Measurements from ENCODE around the gene FAM227A. TPM values are rescaled to one million over a fixed set of nuclear protein-coding genes. Genes with fewer than 3 reads are reported as not detected.

FAM227A gene
- total and polyA plus RNA-seq, 3 experiments from 2014 or later, result 0.08 to 0.92 (median 0.75) TPM

- peak overlapping the region in 2 of 7 donors; percentile 8 to 75 for H3K4me3 Mint-ChIP-seq
- Histone ChIP-seq H3K9me3 (ENCODE audit: low read length) (no peaks in the 10 kb centered on the region), H3K27ac (ENCODE audit: low read depth, low read length) (no peak overlapping the region), H3K4me1 (ENCODE audit: insufficient read depth, low read length) (peaks cover 14% of the 10 kb centered on the region), H3K27me3 (ENCODE audit: insufficient read depth, low read length, poor library complexity, severe bottlenecking) (no peaks in the 10 kb centered on the region), H3K4me3 (ENCODE audit: low read length) (no peak overlapping the region), H3K36me3 (ENCODE audit: insufficient read depth, low read length) (peaks cover 39% of the 10 kb centered on the region)
- POLR2A ChIA-PET, result no interaction called here
- CTCF ChIA-PET, result interaction anchor here (1.8 kb wide), 1 partner anchor 13 kb away, joined by 4 read pairs; no protein-coding TSS in a partner anchor
- H3K27me3 Mint-ChIP-seq, result no peaks in the 10 kb centered on the region
- DNase-seq, result no peak
- H3K36me3 Mint-ChIP-seq, result peaks cover 0 to 77% (median 12%) of the 10 kb centered on the region in 3 donors
- no peaks in the 10 kb centered on the region for H3K9me3 Mint-ChIP-seq
- H3K4me1 Mint-ChIP-seq, result peaks cover 17 to 23% (median 21%) of the 10 kb centered on the region in 3 donors
- H3K27ac Mint-ChIP-seq, result peak overlapping the region in 3 of 8 donors; percentile 32 to 86 (median 59)
These were observed 29.6 kb upstream of the FAM227A start for GRCh38 chr22:38685761-38686160.

- Histone ChIP-seq H3K36me3 (ENCODE audit: insufficient read depth, low read length) (peaks cover 39% of the 10 kb centered on the region), H3K4me3 (ENCODE audit: low read length) (no peak overlapping the region), H3K27me3 (ENCODE audit: insufficient read depth, low read length, poor library complexity, severe bottlenecking) (no peaks in the 10 kb centered on the region), H3K4me1 (ENCODE audit: insufficient read depth, low read length) (peaks cover 14% of the 10 kb centered on the region), H3K9me3 (ENCODE audit: low read length) (no peaks in the 10 kb centered on the region), H3K27ac (ENCODE audit: low read depth, low read length) (no peak overlapping the region)
- Mint-ChIP-seq H3K4me1 (peaks cover 17 to 23% (median 21%) of the 10 kb centered on the region in 3 donors), H3K27ac (peak overlapping the region in 3 of 8 donors; percentile 46 to 86 (median 67)), H3K36me3 (peaks cover 0 to 75% (median 12%) of the 10 kb centered on the region in 3 donors), H3K9me3 (no peaks in the 10 kb centered on the region), H3K4me3 (peak overlapping the region in 1 of 7 donors; percentile 33), H3K27me3 (no peaks in the 10 kb centered on the region)
- no peak for DNase-seq
- ChIA-PET POLR2A (no interaction called here), CTCF (interaction anchor here (0.7 kb wide), 1 partner anchor 12 kb away, joined by 3 read pairs; no protein-coding TSS in a partner anchor)
These were observed 28.7 kb upstream of the FAM227A start for GRCh38 chr22:38684895-38685294.

GRCh38 chr22:38681582-38682335, 25.6 kb upstream of the FAM227A start, which contains the start of gene TOMM22:
TOMM22 (plus strand) TSS chr22:38681957; CDS start chr22:38681979, 22 bp downstream.
- no peaks in the 10 kb centered on the region for H3K9me3 Mint-ChIP-seq
- peak; percentile 77 to 87 (median 79) for DNase-seq
- H3K4me1 ChIP-seq (ENCODE audit: insufficient read depth, low read length), result peaks cover 14% of the 10 kb centered on the region
- no peaks in the 10 kb centered on the region for H3K9me3 ChIP-seq (ENCODE audit: low read length)
- H3K27ac ChIP-seq (ENCODE audit: low read depth, low read length), result peak within 1 kb of the TSS; percentile 85
- ChIA-PET POLR2A (interaction anchor here (0.5 to 1.9 kb wide), 10 partner anchors 15 to 161 kb away, joined by 3 to 12 read pairs (median 4); partner anchors contain the start of genes GTPBP1 and JOSD1), CTCF (interaction anchor here (0.7 to 2.8 kb wide), 15 partner anchors 10 to 688 kb away, joined by 3 to 19 read pairs (median 4); partner anchors contain the start of genes CBY1, FAM227A, GTPBP1 and JOSD1)
- H3K36me3 Mint-ChIP-seq, result peaks cover 0 to 47% (median 7%) of the 10 kb centered on the region in 3 donors
- H3K27ac Mint-ChIP-seq, result peak within 1 kb of the TSS; percentile 95 to 100 (median 98)
- H3K4me1 Mint-ChIP-seq, result peaks cover 17 to 23% (median 21%) of the 10 kb centered on the region in 3 donors
- peaks cover 23% of the 10 kb centered on the region for H3K36me3 ChIP-seq (ENCODE audit: insufficient read depth, low read length)
- H3K27me3 Mint-ChIP-seq, result peaks cover 0 to 1% of the 10 kb centered on the region in 2 donors
- H3K4me3 Mint-ChIP-seq, result peak within 1 kb of the TSS; percentile 95 to 99 (median 99)
- H3K27me3 ChIP-seq (ENCODE audit: insufficient read depth, low read length, poor library complexity, severe bottlenecking), result no peaks in the 10 kb centered on the region
- peak within 1 kb of the TSS; percentile 95 for H3K4me3 ChIP-seq (ENCODE audit: low read length)

- Mint-ChIP-seq H3K4me1 (no peaks in the 10 kb centered on the region), H3K4me3 (peak overlapping the region in 1 of 7 donors; percentile 37), H3K27me3 (peaks cover 0 to 1% of the 10 kb centered on the region in 2 donors), H3K9me3 (no peaks in the 10 kb centered on the region), H3K27ac (no peak overlapping the region), H3K36me3 (peaks cover 7 to 26% (median 10%) of the 10 kb centered on the region in 3 donors)
- peaks cover 11% of the 10 kb centered on the region for H3K36me3 ChIP-seq (ENCODE audit: insufficient read depth, low read length)
- no peak for DNase-seq
- no peaks in the 10 kb centered on the region for H3K9me3 ChIP-seq (ENCODE audit: low read length)
- ChIA-PET CTCF (no interaction called here), POLR2A (interaction anchor here (0.9 kb wide), 1 partner anchor 24 kb away, joined by 3 read pairs; no protein-coding TSS in a partner anchor)
- H3K27ac ChIP-seq (ENCODE audit: low read depth, low read length), result no peak overlapping the region
- no peaks in the 10 kb centered on the region for H3K27me3 ChIP-seq (ENCODE audit: insufficient read depth, low read length, poor library complexity, severe bottlenecking)
- H3K4me3 ChIP-seq (ENCODE audit: low read length), result no peak overlapping the region
- no peaks in the 10 kb centered on the region for H3K4me1 ChIP-seq (ENCODE audit: insufficient read depth, low read length)
These were observed 19.6 kb upstream of the FAM227A start for GRCh38 chr22:38675833-38676232.

- Histone ChIP-seq H3K36me3 (ENCODE audit: insufficient read depth, low read length) (peaks cover 11% of the 10 kb centered on the region), H3K9me3 (ENCODE audit: low read length) (no peaks in the 10 kb centered on the region), H3K4me1 (ENCODE audit: insufficient read depth, low read length) (no peaks in the 10 kb centered on the region), H3K4me3 (ENCODE audit: low read length) (no peak overlapping the region), H3K27ac (ENCODE audit: low read depth, low read length) (no peak overlapping the region), H3K27me3 (ENCODE audit: insufficient read depth, low read length, poor library complexity, severe bottlenecking) (no peaks in the 10 kb centered on the region)
- no peak for DNase-seq
- Mint-ChIP-seq H3K36me3 (peaks cover 10 to 29% (median 11%) of the 10 kb centered on the region in 3 donors), H3K9me3 (no peaks in the 10 kb centered on the region), H3K27ac (peak overlapping the region in 1 of 8 donors; percentile 11), H3K27me3 (peaks cover 0 to 1% of the 10 kb centered on the region in 2 donors), H3K4me1 (no peaks in the 10 kb centered on the region), H3K4me3 (no peak overlapping the region)
- ChIA-PET CTCF (no interaction called here), POLR2A (interaction anchor here (0.9 kb wide), 1 partner anchor 25 kb away, joined by 3 read pairs; no protein-coding TSS in a partner anchor)
These were observed 18.7 kb upstream of the FAM227A start for GRCh38 chr22:38674888-38675287.

GRCh38 chr22:38657045-38657909, 1.1 kb upstream of the FAM227A start:
- Mint-ChIP-seq H3K9me3 (no peaks in the 10 kb centered on the region), H3K27ac (peak overlapping the region; percentile 96 to 99 (median 99)), H3K4me3 (peak overlapping the region; percentile 94 to 97 (median 96)), H3K27me3 (peaks cover 0 to 1% of the 10 kb centered on the region in 2 donors), H3K36me3 (peaks cover 0 to 16% (median 1%) of the 10 kb centered on the region in 3 donors), H3K4me1 (peaks cover 8 to 29% (median 19%) of the 10 kb centered on the region in 3 donors)
- POLR2A ChIA-PET, result interaction anchor here (0.5 kb wide), 1 partner anchor 45 kb away, joined by 8 read pairs; no protein-coding TSS in a partner anchor
- CTCF ChIA-PET, result interaction anchor here (3.5 kb wide), 1 partner anchor 25 kb away, joined by 18 read pairs; the partner anchor contains the start of gene TOMM22
- peak; percentile 17 to 59 (median 25) for DNase-seq
- no peaks in the 10 kb centered on the region for H3K9me3 ChIP-seq (ENCODE audit: low read length)
- H3K4me3 ChIP-seq (ENCODE audit: low read length), result peak overlapping the region; percentile 88
- no peaks in the 10 kb centered on the region for H3K36me3 ChIP-seq (ENCODE audit: insufficient read depth, low read length)
- peak overlapping the region; percentile 96 for H3K27ac ChIP-seq (ENCODE audit: low read depth, low read length)
- no peaks in the 10 kb centered on the region for H3K27me3 ChIP-seq (ENCODE audit: insufficient read depth, low read length, poor library complexity, severe bottlenecking)
- H3K4me1 ChIP-seq (ENCODE audit: insufficient read depth, low read length), result peaks cover 12% of the 10 kb centered on the region

- peak overlapping the region; percentile 94 to 97 (median 96) for H3K4me3 Mint-ChIP-seq
- H3K27ac Mint-ChIP-seq, result peak overlapping the region; percentile 96 to 99 (median 99)
- no peaks in the 10 kb centered on the region for H3K9me3 Mint-ChIP-seq
- Histone ChIP-seq H3K27me3 (ENCODE audit: insufficient read depth, low read length, poor library complexity, severe bottlenecking) (no peaks in the 10 kb centered on the region), H3K9me3 (ENCODE audit: low read length) (no peaks in the 10 kb centered on the region), H3K27ac (ENCODE audit: low read depth, low read length) (peak overlapping the region; percentile 96), H3K4me1 (ENCODE audit: insufficient read depth, low read length) (peaks cover 12% of the 10 kb centered on the region), H3K36me3 (ENCODE audit: insufficient read depth, low read length) (no peaks in the 10 kb centered on the region), H3K4me3 (ENCODE audit: low read length) (peak overlapping the region; percentile 88)
- ChIA-PET POLR2A (no interaction called here), CTCF (no interaction called here)
- peaks cover 0 to 1% of the 10 kb centered on the region in 2 donors for H3K27me3 Mint-ChIP-seq
- DNase-seq, result no peak
- H3K4me1 Mint-ChIP-seq, result peaks cover 8 to 29% (median 19%) of the 10 kb centered on the region in 3 donors
- peaks cover 0 to 10% (median 0%) of the 10 kb centered on the region in 3 donors for H3K36me3 Mint-ChIP-seq
These were observed 505 bp downstream of the FAM227A start for GRCh38 chr22:38655519-38656255.

Data from CD8-positive, alpha-beta memory T cell (primary cell).